ENCODE results near the gene TMEFF1.

Gene TMEFF1

GRCh38 chr9:100577776-100578448, 105.0 kb downstream of the TMEFF1 start, which contains the start of gene CAVIN4:
TSS of gene CAVIN4 (plus strand) at chr9:100578079. CDS start at chr9:100578144, 65 bp downstream.
- DNase-seq (ENCODE audit: low read depth) = no peak

DNA sequence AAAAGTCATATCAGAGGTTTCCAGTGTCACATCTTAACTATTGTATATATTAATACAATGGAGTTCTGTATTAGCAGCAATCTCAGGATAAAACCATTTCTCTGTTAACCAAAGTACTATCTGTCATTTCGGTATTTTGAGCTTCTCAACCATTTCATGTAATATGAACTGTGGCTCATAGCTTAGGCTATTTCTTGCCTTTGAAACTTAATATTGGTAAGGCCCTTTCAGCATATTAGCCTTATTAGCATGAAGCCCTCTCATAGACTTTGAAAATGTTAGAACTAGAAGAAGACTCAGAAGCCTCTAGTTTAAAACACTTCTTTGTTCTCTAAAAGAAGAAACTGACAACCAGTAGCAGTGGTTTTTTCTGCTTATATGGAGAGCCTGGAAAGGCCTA, 105.7 kb downstream of the TMEFF1 start:
- no peak for DNase-seq (ENCODE audit: low read depth)

GRCh38 chr9:100579665-100580064, 106.7 kb downstream of the TMEFF1 start:
- no peak for DNase-seq (ENCODE audit: low read depth)

DNA sequence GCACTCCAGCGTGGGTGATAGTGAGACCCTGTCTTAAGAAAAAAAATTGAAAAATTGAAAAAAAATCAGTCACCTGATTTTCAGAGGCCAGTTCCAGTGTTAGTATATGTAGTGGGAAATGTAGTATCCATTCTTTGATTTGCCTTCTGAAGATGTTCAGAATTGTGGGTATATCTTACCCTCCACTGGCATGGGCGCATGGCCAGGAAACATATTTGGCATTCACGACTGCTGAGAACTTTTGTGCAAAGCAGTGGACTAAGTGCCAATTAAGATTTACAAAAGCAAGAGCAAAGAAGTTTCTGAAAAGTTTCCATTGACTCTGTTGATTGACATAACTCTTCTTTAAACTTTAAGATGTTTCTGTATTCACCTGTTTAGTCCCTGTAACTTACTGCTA, 107.3 kb downstream of the TMEFF1 start:
- no peak for DNase-seq (ENCODE audit: low read depth)

- no peak for DNase-seq (ENCODE audit: low read depth)
These were observed 108.1 kb downstream of the TMEFF1 start for GRCh38 chr9:100581081-100581480.

DNA sequence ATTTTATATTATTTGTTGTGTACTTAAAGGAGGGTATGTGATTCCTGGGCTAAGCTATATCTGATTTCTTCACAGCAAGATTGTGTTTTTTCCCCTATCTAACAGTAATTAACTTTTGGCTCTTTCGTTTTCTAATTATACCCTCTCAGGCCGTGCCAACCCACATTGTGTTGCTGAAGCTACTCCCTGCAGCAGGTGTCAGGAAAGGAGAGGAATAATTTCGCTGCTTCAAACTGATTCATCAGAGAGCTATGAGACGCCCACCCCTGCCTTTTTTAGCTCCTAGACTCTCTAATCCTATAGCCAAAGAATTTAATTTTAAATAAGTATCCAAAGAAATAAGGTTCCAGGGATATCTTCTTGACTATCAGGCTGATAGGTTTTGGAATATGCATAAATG, 108.7 kb downstream of the TMEFF1 start:
- no peak for DNase-seq (ENCODE audit: low read depth)

- no peak for DNase-seq (ENCODE audit: low read depth)
These were observed 110.3 kb downstream of the TMEFF1 start for GRCh38 chr9:100583014-100583802.

- DNase-seq (ENCODE audit: low read depth) = no peak
These were observed 112.0 kb downstream of the TMEFF1 start for GRCh38 chr9:100584951-100585350.

- DNase-seq (ENCODE audit: low read depth) = no peak
These were observed 113.1 kb downstream of the TMEFF1 start for GRCh38 chr9:100586093-100586492.

- no peak for DNase-seq (ENCODE audit: low read depth)
These were observed 114.4 kb downstream of the TMEFF1 start for GRCh38 chr9:100587375-100587774.

DNA sequence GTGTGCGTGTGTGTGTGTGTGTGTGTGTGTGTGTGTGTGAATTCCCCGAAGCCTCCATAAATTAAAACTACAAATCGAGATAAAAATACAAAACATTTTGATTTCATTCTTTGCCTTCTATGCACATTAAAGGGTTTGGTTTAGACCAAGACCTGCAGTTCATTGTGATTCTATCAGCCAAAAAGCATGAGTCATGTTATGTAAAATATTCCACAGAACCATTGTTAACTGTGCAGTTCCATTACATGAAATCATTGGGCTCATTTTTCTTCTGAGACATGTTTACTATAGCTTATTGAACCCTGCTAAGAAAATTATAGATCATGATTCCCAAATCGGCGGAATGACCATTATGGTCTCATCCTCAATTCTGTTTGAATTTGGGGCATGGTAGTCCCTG, 116.6 kb downstream of the TMEFF1 start:
- DNase-seq (ENCODE audit: low read depth) = no peak

DNA sequence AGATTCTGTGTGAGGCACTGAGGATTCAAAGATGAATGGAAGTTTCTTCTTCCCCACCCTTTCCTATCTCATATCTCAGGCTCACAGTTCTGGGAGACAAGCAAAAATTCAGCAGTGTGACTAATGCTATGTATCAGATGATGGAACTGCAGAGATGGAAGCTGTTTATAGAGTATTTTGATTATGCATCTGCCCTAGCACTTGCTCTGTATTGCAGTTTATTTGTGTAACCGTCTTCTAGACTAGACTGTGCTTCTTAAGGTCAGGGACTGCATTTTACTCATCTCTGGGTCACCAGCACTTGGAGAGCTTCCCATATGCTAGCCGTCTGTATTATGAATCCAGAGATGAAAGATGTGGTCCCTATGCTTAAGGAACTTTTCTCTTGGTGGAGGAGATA, 117.5 kb downstream of the TMEFF1 start:
- no peak for DNase-seq (ENCODE audit: low read depth)

DNA sequence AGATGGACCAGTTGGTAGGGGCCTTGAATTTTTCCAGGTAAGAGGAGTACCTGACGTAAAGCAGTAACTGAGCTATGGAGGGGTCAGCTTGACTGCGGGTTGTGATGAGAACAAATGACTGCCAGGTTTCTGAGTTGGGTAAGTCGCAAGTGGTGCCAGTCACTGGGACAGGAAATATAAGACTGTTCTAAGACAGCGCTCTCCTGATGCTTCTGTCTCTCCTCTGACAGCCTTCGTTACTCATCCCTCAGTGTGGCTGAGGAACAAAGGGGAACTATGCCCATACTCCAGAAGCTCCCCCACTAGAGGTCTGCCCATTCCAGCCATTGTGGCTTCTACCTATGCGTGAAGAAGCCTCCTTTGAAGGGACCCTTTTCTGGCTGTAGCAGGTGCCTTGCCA, 118.2 kb downstream of the TMEFF1 start:
- no peak for DNase-seq (ENCODE audit: low read depth)

DNA sequence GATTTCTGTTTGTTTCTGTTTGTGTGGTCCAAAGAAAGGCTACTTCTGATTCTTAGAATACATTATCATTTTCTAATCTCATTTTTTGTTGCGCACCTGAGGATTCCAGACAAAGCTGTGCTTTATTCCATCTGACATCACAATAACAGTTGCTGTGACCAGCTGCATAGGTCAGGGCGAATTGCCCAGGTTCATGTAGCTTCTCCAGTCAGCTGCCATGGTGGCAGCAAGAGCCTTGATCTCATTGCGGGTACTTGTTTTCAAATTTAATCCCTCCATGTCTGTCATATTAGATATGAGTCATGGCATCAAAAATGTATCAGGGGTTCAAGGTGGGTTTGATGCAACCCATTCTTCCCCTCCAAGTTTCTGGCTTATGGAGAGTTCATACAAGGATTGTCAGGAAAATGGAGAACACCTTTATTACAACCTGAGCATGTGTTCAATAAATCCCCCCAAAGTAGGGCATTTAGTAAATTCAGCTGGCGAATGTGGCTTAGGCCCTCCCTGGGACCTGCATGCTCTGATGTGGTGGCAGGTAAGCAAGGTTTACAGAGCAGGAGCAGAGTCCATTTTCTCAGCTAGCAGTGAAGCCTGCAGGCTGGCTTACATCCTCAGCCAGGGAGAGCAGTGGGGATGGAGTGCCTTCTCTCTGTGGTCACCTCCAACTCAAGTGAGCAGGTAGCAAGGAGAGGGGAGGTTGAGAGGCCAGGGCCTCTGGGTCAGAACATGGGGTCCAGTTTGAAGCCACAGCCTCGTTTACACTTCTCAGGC, 118.9 kb downstream of the TMEFF1 start:
- DNase-seq (ENCODE audit: low read depth) = no peak

DNA sequence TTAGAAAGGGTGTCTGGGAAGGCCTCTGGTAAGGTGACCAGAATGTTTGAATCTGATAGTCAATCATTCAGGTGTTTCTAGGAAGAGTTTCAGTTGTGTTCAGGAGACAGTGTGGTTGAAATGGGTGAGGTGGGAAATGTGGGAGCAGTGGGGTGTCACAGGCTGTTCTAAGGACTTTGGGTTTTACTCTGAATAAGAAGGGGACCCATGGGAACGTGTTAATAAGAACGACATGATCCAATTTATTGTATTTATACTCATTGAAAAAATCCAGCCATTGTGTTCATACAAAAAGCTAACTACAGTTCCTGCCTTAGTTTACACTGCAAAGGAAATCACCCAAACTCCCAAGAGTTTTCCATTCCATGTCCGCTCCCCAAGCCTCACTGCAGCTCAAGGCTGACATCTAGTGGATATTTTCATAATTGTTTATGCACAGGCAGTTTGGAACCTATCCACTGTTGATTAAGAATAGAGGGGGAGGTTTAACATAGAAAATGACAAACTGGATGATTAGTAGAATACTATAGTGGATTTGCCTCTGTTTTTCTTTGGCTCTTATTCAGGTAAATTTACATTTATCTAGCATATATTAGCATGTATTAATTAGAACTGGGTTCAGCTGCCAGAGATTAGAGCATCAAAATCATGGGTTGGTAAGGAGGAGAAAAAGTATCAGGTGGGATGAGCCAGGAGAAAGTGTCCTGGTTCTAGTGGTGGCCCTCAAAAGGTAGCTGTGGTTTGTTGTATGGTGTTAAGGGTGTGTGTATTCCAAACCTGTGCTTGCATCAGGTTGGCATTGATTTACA, 122.6 kb downstream of the TMEFF1 start:
- DNase-seq (ENCODE audit: low read depth) = no peak

GRCh38 chr9:100597236-100597635, 124.3 kb downstream of the TMEFF1 start:
- DNase-seq (ENCODE audit: low read depth) = no peak

DNA sequence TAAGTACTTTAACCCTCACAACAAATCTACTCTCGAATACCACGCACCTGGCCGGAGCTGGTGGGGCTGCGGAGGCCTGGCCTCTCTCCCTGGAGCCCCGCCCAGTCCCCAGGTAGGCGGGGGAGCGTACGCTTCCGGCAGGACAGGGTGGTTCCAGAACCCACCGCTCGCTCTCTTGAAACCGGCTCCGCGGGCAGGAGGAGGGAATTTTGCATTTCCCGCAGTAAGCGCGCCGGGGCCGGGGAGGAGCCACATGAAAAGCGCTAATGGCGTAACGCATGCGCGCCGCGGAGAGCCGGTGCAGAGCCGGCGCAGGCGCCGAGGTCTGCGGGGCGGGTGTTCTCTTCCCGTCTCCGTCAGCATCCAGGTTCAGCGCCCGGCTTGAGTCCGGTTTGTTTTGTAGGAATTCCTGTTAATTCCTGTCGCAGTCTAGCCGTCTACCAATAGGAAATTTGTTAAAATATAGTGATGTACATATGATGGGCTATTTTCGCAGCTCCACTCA, 125.7 kb downstream of the TMEFF1 start:
- DNase-seq (ENCODE audit: low read depth) = peak; percentile 59

GRCh38 chr9:100600521-100601079, 127.7 kb downstream of the TMEFF1 start:
- no peak for DNase-seq (ENCODE audit: low read depth)

GRCh38 chr9:100601216-100601615, 128.3 kb downstream of the TMEFF1 start:
- no peak for DNase-seq (ENCODE audit: low read depth)

DNA sequence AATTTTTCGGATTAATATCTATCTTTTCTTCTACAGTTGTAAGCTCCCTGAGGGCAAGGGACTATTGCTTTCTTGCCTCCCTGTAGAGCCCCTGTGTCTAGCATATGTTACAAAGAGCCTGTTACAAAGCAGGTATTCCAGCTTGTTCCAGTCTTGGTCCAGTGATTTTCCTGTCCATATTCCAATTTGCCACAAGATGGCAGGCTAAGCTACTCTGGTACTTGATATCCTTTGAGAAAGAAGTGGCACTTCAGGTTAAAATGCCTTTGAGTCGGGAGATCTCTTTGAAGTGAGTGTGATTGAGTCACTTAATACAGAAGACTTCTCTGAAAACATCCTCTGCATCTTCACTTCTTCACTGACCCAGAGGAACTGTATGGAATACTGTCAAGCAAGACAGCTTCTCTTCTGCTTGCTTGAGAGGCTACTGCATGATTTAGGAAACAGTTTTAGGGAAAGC, 129.4 kb downstream of the TMEFF1 start:
- no peak for DNase-seq (ENCODE audit: low read depth)

- DNase-seq (ENCODE audit: low read depth) = no peak
These were observed 132.5 kb downstream of the TMEFF1 start for GRCh38 chr9:100605405-100605804.
